Right lobe of liver (tissue), 4 donors: Measurements from ENCODE around the gene PHF2.

Source experiments
- CTCF ChIP-seq, 4 donors: fragments of 200-600 bp in 3 of 4; fragments of 450-650 bp in 1 of 4; IDR thresholded peaks; one replicate each; pipeline versions ENCODE4 v1.5.1 to v1.8.0; 2016 to 2022; ENCODE audit warnings: antibody characterized with exemption in 4 of 4, mild to moderate bottlenecking in 2 of 4
- POLR2A ChIP-seq: fragments of 450-650 bp; IDR thresholded peaks from one replicate; pipeline ENCODE4 v1.6.1; 2017; ENCODE audit warnings: antibody characterized with exemption, mild to moderate bottlenecking
- donor health status: DM: no; HTN: no; CAD: no.
- donor health status: DM: no; HTN: no; CAD: no.
- donor health status: DM: no; HTN: yes; CAD: no.

GRCh38 chr9:93569621-93570174, 6.7 kb upstream of the PHF2 start:
- TF ChIP-seq CTCF (IDR thresholded peaks at IDR 0.05) (no peak), POLR2A (no peak)
